Suprapubic skin (tissue), 4 donors: Measurements from ENCODE around the gene TNS1. TPM values are rescaled to one million over a fixed set of nuclear protein-coding genes. Genes with fewer than 3 reads are reported as not detected.
"Not testable (repeated sequence)": the region's sequence is repeated elsewhere in the genome, so short reads cannot be mapped to it uniquely, and the experiment has no call there.

Experiments
- DNase-seq, 2 donors: peaks; one replicate each; pipeline ENCODE4 v3.0.0-alpha.2; 2019; ENCODE audit warnings: low spot score in 2 of 2
- H3K27ac ChIP-seq: fragments of 200-600 bp; sonication (generic); one replicate; pipeline ENCODE4 v1.5.1; 2019
- H3K27me3 ChIP-seq: fragments of 200-600 bp; sonication (generic); one replicate; pipeline ENCODE4 v1.5.1; 2019
- H3K36me3 ChIP-seq: fragments of 200-600 bp; sonication (generic); one replicate; pipeline ENCODE4 v1.5.1; 2019
- H3K4me1 ChIP-seq: fragments of 200-600 bp; sonication (generic); one replicate; pipeline ENCODE4 v1.5.1; 2019
- H3K4me3 ChIP-seq: fragments of 200-600 bp; sonication (generic); one replicate; pipeline ENCODE4 v1.5.1; 2019; ENCODE audit warnings: mild to moderate bottlenecking
- H3K9me3 ChIP-seq: fragments of 200-600 bp; sonication (generic); one replicate; pipeline ENCODE4 v1.5.1; 2019
- EP300 ChIP-seq: sonication (generic); formaldehyde crosslinking; IDR thresholded peaks from one replicate; pipeline ENCODE4 v1.6.1; 2017; ENCODE audit warnings: antibody characterized with exemption
- POLR2A ChIP-seq, 2 donors: fragments of 450-650 bp; IDR thresholded peaks; one replicate each; pipeline ENCODE4 v1.6.1; 2017; ENCODE audit warnings: antibody characterized with exemption in 2 of 2, mild to moderate bottlenecking in 2 of 2, moderate library complexity in 2 of 2
- POLR2AphosphoS5 ChIP-seq, 3 donors: sonication (generic); formaldehyde crosslinking; IDR thresholded peaks; one replicate each; pipeline ENCODE4 v1.6.1; 2017; ENCODE audit warnings: antibody characterized with exemption in 3 of 3
- WGBS: methylation state at CpG from one replicate; pipeline ENCODE4 v1.1.5; 2018; 5-methylcytosine and 5-hydroxymethylcytosine counted together
- total RNA-seq, 4 donors: library from RNA; depleted of rRNA; stranded (reverse); fragments of >200 nt; gene quantifications; one replicate each; pipeline ENCODE4 v1.1.0, GENCODE V29; 2016
- TF ChIP-seq, protein P1 (sequence below), 2 donors: fragments of 200-600 bp in 1 of 2; fragments of 450-650 bp in 1 of 2; sonication (generic) in 1 of 2; IDR thresholded peaks; one replicate each; pipeline ENCODE4 v1.5.1; 2016 to 2019; ENCODE audit warnings: antibody characterized with exemption in 2 of 2, mild to moderate bottlenecking in 1 of 2, moderate library complexity in 1 of 2

TNS1 gene
- total RNA-seq, 4 donors from 2014 or later, result 64.1 to 145 (median 99.5) TPM

DNA sequence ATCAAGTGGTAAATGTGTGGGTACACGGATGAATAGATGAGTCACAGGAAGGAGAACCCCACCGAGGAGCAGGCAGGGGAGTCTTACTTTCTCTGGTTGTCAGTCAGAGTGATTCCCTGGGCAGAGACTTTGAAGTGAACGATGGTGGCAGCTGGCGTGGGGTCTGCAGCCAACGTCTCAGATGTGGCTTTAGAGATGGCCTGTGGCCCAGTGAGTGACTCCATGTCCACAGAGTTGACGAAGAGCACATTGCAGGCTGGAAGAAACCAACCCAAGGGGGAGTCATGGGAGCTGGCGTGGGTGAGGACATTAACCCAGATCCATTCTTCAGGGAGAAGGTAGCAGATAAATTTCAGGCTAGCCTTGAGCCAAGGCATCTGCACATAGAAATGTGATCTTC is 193.1 kb downstream of the TNS1 start:
- Histone ChIP-seq H3K9me3 (no peaks in the 10 kb centered on the region), H3K4me3 (no peak overlapping the region), H3K27ac (no peak overlapping the region), H3K4me1 (peaks cover 17% of the 10 kb centered on the region), H3K27me3 (no peaks in the 10 kb centered on the region), H3K36me3 (peaks cover 82% of the 10 kb centered on the region)
- DNase-seq, result no peak
- 85% methylated on average over 7 of the region's 7 CpGs for WGBS
- TF ChIP-seq POLR2AphosphoS5 (IDR thresholded peaks at IDR 0.05) (no peak), EP300 (no peak), POLR2A (IDR thresholded peaks at IDR 0.05) (no peak)
- TF ChIP-seq, protein P1, sequence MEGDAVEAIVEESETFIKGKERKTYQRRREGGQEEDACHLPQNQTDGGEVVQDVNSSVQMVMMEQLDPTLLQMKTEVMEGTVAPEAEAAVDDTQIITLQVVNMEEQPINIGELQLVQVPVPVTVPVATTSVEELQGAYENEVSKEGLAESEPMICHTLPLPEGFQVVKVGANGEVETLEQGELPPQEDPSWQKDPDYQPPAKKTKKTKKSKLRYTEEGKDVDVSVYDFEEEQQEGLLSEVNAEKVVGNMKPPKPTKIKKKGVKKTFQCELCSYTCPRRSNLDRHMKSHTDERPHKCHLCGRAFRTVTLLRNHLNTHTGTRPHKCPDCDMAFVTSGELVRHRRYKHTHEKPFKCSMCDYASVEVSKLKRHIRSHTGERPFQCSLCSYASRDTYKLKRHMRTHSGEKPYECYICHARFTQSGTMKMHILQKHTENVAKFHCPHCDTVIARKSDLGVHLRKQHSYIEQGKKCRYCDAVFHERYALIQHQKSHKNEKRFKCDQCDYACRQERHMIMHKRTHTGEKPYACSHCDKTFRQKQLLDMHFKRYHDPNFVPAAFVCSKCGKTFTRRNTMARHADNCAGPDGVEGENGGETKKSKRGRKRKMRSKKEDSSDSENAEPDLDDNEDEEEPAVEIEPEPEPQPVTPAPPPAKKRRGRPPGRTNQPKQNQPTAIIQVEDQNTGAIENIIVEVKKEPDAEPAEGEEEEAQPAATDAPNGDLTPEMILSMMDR (IDR thresholded peaks at IDR 0.05), result no peak

DNA sequence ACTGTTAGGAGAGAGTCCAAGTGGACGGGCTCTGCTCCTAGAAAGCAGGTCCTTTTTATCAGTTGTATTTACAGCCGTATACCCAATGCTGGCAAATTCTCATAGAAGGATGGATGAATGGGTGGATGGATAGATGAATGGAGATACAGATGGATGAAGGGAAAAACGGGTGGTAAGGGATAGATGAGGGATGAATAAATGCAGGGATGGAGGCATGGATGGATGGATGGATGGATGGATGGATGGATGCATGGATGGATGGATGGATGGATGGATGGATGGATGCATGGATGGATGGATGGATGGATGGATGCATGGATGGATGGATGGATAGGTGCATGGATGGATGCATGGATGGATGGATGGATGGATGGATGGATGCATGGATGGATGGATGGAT is 193.8 kb downstream of the TNS1 start:
- not testable (repeated sequence) for DNase-seq, H3K9me3 ChIP-seq, H3K27me3 ChIP-seq, H3K4me3 ChIP-seq, H3K27ac ChIP-seq
- WGBS, result 78% methylated on average over 3 of the region's 3 CpGs
- H3K4me1 ChIP-seq, result peaks cover 22% of the 10 kb centered on the region
- peaks cover 82% of the 10 kb centered on the region for H3K36me3 ChIP-seq

DNA sequence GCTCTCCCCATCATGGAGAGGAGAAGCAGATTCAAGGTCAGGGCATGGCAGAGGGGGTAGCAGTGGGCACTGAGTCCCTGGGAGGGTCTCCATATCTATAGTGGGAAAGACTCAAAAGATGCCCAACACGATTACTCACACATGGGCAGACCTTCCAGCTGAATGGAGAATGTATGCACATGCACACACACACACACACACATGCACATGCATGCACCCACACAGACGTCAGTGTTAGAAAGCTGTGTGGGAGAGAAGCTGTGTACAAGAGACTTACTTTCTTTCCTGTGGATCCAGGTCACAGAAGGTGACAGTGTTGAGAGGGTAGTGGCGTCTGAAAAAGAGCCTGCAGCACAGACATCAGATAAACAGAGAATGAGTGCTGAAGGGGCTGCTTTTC is 194.5 kb downstream of the TNS1 start:
- no peaks in the 10 kb centered on the region for H3K9me3 ChIP-seq
- no peak overlapping the region for H3K27ac ChIP-seq
- no peak for TF ChIP-seq POLR2A (IDR thresholded peaks at IDR 0.05)
- TF ChIP-seq, protein P1 (IDR thresholded peaks at IDR 0.05), result no peak
- no peak for TF ChIP-seq EP300
- no peak for TF ChIP-seq POLR2AphosphoS5 (IDR thresholded peaks at IDR 0.05)
- no peak overlapping the region for H3K4me3 ChIP-seq
- peaks cover 22% of the 10 kb centered on the region for H3K4me1 ChIP-seq
- 80% methylated on average over 3 of the region's 3 CpGs for WGBS
- peaks cover 77% of the 10 kb centered on the region for H3K36me3 ChIP-seq
- H3K27me3 ChIP-seq, result no peaks in the 10 kb centered on the region
- no peak for DNase-seq

DNA sequence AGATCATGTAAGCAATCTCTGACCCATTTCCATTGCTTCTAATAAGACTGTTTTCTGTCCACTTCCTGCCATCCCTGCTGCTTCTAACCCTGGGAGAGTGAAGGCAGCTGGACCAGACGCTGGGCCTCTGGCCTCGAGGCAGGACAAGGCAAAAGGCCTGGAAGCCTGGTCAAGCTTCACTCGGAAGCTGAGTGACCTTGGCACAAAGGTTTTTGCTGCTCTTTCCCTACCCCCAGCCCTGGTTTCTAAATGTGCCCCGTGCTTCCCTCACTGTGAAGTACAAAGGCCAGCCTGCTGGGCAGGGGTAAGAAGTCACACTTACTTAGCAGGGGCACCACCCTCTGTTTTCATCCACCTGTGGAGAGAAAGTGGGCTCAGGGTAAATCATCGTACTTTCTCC is 195.0 kb downstream of the TNS1 start:
- TF ChIP-seq, protein P1 (IDR thresholded peaks at IDR 0.05), result no peak
- TF ChIP-seq EP300 (no peak), POLR2A (IDR thresholded peaks at IDR 0.05) (no peak), POLR2AphosphoS5 (IDR thresholded peaks at IDR 0.05) (no peak)
- Histone ChIP-seq H3K27me3 (no peaks in the 10 kb centered on the region), H3K4me3 (no peak overlapping the region), H3K9me3 (no peaks in the 10 kb centered on the region), H3K4me1 (peaks cover 22% of the 10 kb centered on the region), H3K27ac (no peak overlapping the region), H3K36me3 (peaks cover 77% of the 10 kb centered on the region)
- DNase-seq, result no peak
- 64% methylated on average over 5 of the region's 5 CpGs for WGBS

DNA sequence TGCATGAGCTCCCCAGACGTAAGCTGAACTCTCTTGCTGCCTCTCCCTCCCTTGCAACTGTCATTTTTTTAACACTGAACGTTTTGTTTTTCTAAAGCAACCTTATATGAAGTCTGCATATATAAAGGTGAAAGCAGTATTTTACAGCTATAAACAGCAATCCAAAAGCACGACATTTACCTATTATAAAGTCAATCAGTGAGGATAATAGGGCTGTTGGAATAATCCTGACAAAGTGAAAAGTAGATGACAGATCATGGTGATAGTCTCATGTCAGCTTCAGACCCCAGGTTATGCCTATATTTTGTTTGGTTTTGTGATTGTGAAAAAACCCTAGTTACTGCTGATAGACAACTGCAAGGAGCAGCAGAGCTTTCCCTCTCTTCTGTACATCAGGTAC is 195.8 kb downstream of the TNS1 start:
- TF ChIP-seq POLR2AphosphoS5 (IDR thresholded peaks at IDR 0.05) (no peak), EP300 (no peak), POLR2A (IDR thresholded peaks at IDR 0.05) (no peak)
- TF ChIP-seq, protein P1 (IDR thresholded peaks at IDR 0.05), result no peak
- no peaks in the 10 kb centered on the region for H3K27me3 ChIP-seq
- 78% methylated on average over 3 of the region's 3 CpGs for WGBS
- H3K27ac ChIP-seq, result no peak overlapping the region
- peaks cover 76% of the 10 kb centered on the region for H3K36me3 ChIP-seq
- peaks cover 22% of the 10 kb centered on the region for H3K4me1 ChIP-seq
- H3K9me3 ChIP-seq, result no peaks in the 10 kb centered on the region
- no peak for DNase-seq
- H3K4me3 ChIP-seq, result no peak overlapping the region

DNA sequence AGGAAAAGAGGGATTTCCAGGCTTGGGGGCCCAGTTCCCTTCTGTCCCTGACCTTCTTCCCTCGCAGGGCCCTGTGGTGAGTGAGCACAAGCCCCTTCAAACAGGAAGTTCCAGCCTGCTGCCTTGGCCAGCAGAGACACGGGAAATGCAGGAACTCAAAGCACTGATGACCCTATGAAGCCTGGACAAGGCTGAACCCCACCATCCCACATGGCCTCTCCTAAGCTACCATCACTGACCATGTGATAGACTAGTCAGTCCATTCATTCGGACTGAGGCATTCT is 196.4 kb downstream of the TNS1 start:
- peaks cover 76% of the 10 kb centered on the region for H3K36me3 ChIP-seq
- H3K27me3 ChIP-seq, result no peaks in the 10 kb centered on the region
- no peak overlapping the region for H3K4me3 ChIP-seq
- 68% methylated on average over 2 of the region's 3 CpGs for WGBS
- H3K4me1 ChIP-seq, result peaks cover 22% of the 10 kb centered on the region
- no peaks in the 10 kb centered on the region for H3K9me3 ChIP-seq
- TF ChIP-seq POLR2A (IDR thresholded peaks at IDR 0.05), result no peak
- no peak for TF ChIP-seq POLR2AphosphoS5 (IDR thresholded peaks at IDR 0.05)
- TF ChIP-seq EP300, result no peak
- TF ChIP-seq, protein P1 (IDR thresholded peaks at IDR 0.05), result no peak
- no peak for DNase-seq
- H3K27ac ChIP-seq, result no peak overlapping the region
